PFSK-1 (cell line): Measurements from ENCODE around the gene HOXD11.

Experiments used
- POLR2AphosphoS5 ChIP-seq: IDR thresholded peaks from 2 replicates; pipeline ENCODE4 v1.6.1; 2012; ENCODE audit warnings: low read depth, mild to moderate bottlenecking, control low read depth, low read length, moderate library complexity
- REST ChIP-seq, 2 experiments: IDR thresholded peaks; 2 replicates each; pipeline versions ENCODE4 v1.6.1 to v1.8.0; 2011 to 2012; ENCODE audit warnings: low read depth in 2 of 2, low read length in 2 of 2, control low read depth in 1 of 2, inconsistent platforms in 1 of 2, mild to moderate bottlenecking in 1 of 2, moderate library complexity in 1 of 2; ENCODE audit not compliant: insufficient read depth in 1 of 2
- SIN3A ChIP-seq: IDR thresholded peaks from 2 replicates; pipeline ENCODE4 v1.6.1; 2012; ENCODE audit warnings: mild to moderate bottlenecking, low read length, moderate library complexity, borderline replicate concordance; ENCODE audit not compliant: insufficient read depth
- TAF1 ChIP-seq: IDR thresholded peaks from 2 replicates; pipeline ENCODE4 v1.6.1; 2012; ENCODE audit warnings: low read length, control low read depth, borderline replicate concordance; ENCODE audit not compliant: insufficient read depth

GRCh38 chr2:176127774-176128072, 20.6 kb downstream of the HOXD11 start:
- TF ChIP-seq POLR2AphosphoS5 (no peak), TAF1 (no peak), SIN3A (no peak), REST (IDR thresholded peaks at IDR 0.05; ENCODE audit: insufficient read depth in 1 of 2, low read depth in 2 of 2, low read length in 2 of 2) (no peak)
